OCI-LY7 (cell line): Measurements from ENCODE around the gene KDM4B. TPM values are rescaled to one million over a fixed set of nuclear protein-coding genes. Genes with fewer than 3 reads are reported as not detected.
A peak's percentile ranks its signal among the peaks of the same experiment; 100 is the strongest.

ENCODE experiments used
- BruUV-seq: library from RNA; stranded (reverse); fragments of 400-500 nt; replicated peaks from 2 replicates; lab custom pipeline; 2021; lab: Mats Ljungman, UMichigan
- CTCF ChIA-PET: fragments of 300-600 bp; sonication (Branson Sonifier 250); formaldehyde crosslinking; loops from one replicate; lab custom pipeline; 2022; ENCODE audit warnings: antibody characterized with exemption; ENCODE audit not compliant: unreplicated experiment; lab: Charles Lee
- POLR2A ChIA-PET: fragments of 300-600 bp; sonication (Branson Sonifier 250); formaldehyde crosslinking; loops from one replicate; lab custom pipeline; 2022; ENCODE audit warnings: antibody characterized with exemption; lab: Charles Lee
- DNase-seq: peaks from one replicate; pipeline ENCODE4 v3.0.0-alpha.2; 2015; ENCODE audit warnings: low spot score
- H2AFZ ChIP-seq: fragments of 200-600 bp; sonication (generic), shearing (Covaris generic); 2 replicates; pipeline ENCODE4 v1.6.1; 2014; ENCODE audit warnings: mild to moderate bottlenecking, antibody characterized with exemption, low read length, moderate library complexity
- H3K27ac ChIP-seq: fragments of 200-600 bp; sonication (generic); 2 replicates; pipeline ENCODE4 v1.5.1; 2014; ENCODE audit warnings: mixed run types, low read depth, mild to moderate bottlenecking, moderate library complexity, low read length, inconsistent platforms; ENCODE audit not compliant: poor library complexity, severe bottlenecking
- H3K36me3 ChIP-seq: fragments of 200-600 bp; sonication (generic); 2 replicates; pipeline ENCODE4 v1.6.1; 2014; ENCODE audit warnings: mild to moderate bottlenecking, antibody characterized with exemption, low read length, moderate library complexity, mixed read lengths; ENCODE audit not compliant: insufficient read depth
- H3K4me1 ChIP-seq: fragments of 200-600 bp; sonication (generic); 2 replicates; pipeline ENCODE4 v1.5.1; 2014; ENCODE audit warnings: mild to moderate bottlenecking, low read length; ENCODE audit not compliant: insufficient read depth, poor library complexity, severe bottlenecking
- H3K4me2 ChIP-seq: fragments of 200-600 bp; sonication (generic); 2 replicates; pipeline ENCODE4 v1.6.1; 2014; ENCODE audit warnings: mild to moderate bottlenecking, low read length
- H3K4me3 ChIP-seq: fragments of 200-600 bp; sonication (generic); 2 replicates; pipeline ENCODE4 v1.5.1; 2014; ENCODE audit warnings: mild to moderate bottlenecking, low read depth, low read length; ENCODE audit not compliant: poor library complexity, severe bottlenecking
- H3K79me2 ChIP-seq: fragments of 200-600 bp; sonication (generic); 2 replicates; pipeline ENCODE4 v1.6.1; 2016; ENCODE audit warnings: low read depth, mild to moderate bottlenecking, low read length, moderate library complexity, mixed read lengths; ENCODE audit not compliant: insufficient read depth
- H3K9me2 ChIP-seq: fragments of 200-600 bp; sonication (generic); 2 replicates; pipeline ENCODE4 v1.6.1; 2016; ENCODE audit warnings: mild to moderate bottlenecking, low read length, mixed read lengths; ENCODE audit not compliant: insufficient read depth
- H3K9me3 ChIP-seq: fragments of 200-600 bp; sonication (generic); 2 replicates; pipeline ENCODE4 v1.6.1; 2014; ENCODE audit warnings: mild to moderate bottlenecking, mixed run types, low read length, mixed read lengths
- H4K20me1 ChIP-seq: fragments of 200-600 bp; sonication (generic); 2 replicates; pipeline ENCODE4 v1.6.1; 2014; ENCODE audit warnings: mild to moderate bottlenecking, antibody characterized with exemption, low read length, moderate library complexity, mixed read lengths; ENCODE audit not compliant: insufficient read depth
- CTCF ChIP-seq: fragments of 200-600 bp; sonication (generic); conservative IDR thresholded peaks from 2 replicates; pipeline ENCODE4 v1.5.1; 2014; ENCODE audit warnings: mild to moderate bottlenecking, antibody characterized with exemption, low read length, moderate library complexity, mixed read lengths
- EZH2phosphoT487 ChIP-seq: fragments of 200-600 bp; sonication (generic); IDR thresholded peaks from 2 replicates; pipeline ENCODE4 v1.6.1; 2018; ENCODE audit warnings: low read depth, borderline replicate concordance, mild to moderate bottlenecking, mixed run types, antibody characterized with exemption, low read length, moderate library complexity, mixed read lengths
- intact Hi-C: fragments of 100-400 bp; cut with micrococcal nuclease; formaldehyde crosslinking; loops from one replicate; pipeline ENCODE4 v1.10.0; 2022; ENCODE audit not compliant: unreplicated experiment
- total RNA-seq, 2 experiments: library from RNA; depleted of rRNA in 1 of 2; stranded (reverse); fragments of >200 nt in 1 of 2; shearing (Covaris generic) in 1 of 2; gene quantifications; 2 replicates each; pipeline ENCODE4 v1.2.3, GENCODE V29; 2014 to 2022

Gene KDM4B
- total RNA-seq, 2 experiments from 2014 or later = 24.3 to 44.2 TPM

GRCh38 chr19:5054551-5055456, 85.9 kb downstream of the KDM4B start:
- Histone ChIP-seq H3K36me3 (no peaks in the 10 kb centered on the region), H2AFZ (no peak overlapping the region), H3K4me3 (no peak overlapping the region), H4K20me1 (no peaks in the 10 kb centered on the region), H3K27ac (no peak overlapping the region), H3K79me2 (no peaks in the 10 kb centered on the region), H3K4me2 (no peak overlapping the region), H3K4me1 (no peaks in the 10 kb centered on the region), H3K9me3 (no peaks in the 10 kb centered on the region), H3K9me2 (no peaks in the 10 kb centered on the region)
- intact Hi-C loops = loop anchor here (10.0 kb wide), 1 partner anchor 320 kb away; no protein-coding TSS in a partner anchor
- no TSS peak for BruUV-seq
- DNase-seq = no peak
- TF ChIP-seq CTCF (no peak), EZH2phosphoT487 (no peak)
- ChIA-PET POLR2A (interaction anchor here (0.6 kb wide), 1 partner anchor 1458 kb away, joined by 3 read pairs; no protein-coding TSS in a partner anchor), CTCF (interaction anchor here (0.6 kb wide), 1 partner anchor 16 kb away, joined by 3 read pairs; no protein-coding TSS in a partner anchor)

- CTCF ChIA-PET = no interaction called here
- no peak overlapping the region for H3K4me2 ChIP-seq
- no peaks in the 10 kb centered on the region for H3K4me1 ChIP-seq
- H3K9me2 ChIP-seq = no peaks in the 10 kb centered on the region
- H3K27ac ChIP-seq = no peak overlapping the region
- no peaks in the 10 kb centered on the region for H3K9me3 ChIP-seq
- no peaks in the 10 kb centered on the region for H4K20me1 ChIP-seq
- intact Hi-C loops = loop anchor here (10.0 kb wide), 1 partner anchor 319 kb away; no protein-coding TSS in a partner anchor
- TF ChIP-seq CTCF (no peak), EZH2phosphoT487 (no peak)
- H3K36me3 ChIP-seq = no peaks in the 10 kb centered on the region
- no peak overlapping the region for H2AFZ ChIP-seq
- no TSS peak for BruUV-seq
- no peaks in the 10 kb centered on the region for H3K79me2 ChIP-seq
- POLR2A ChIA-PET = no interaction called here
- DNase-seq = no peak
- H3K4me3 ChIP-seq = no peak overlapping the region
These were observed 86.5 kb downstream of the KDM4B start for GRCh38 chr19:5055457-5055776.

GRCh38 chr19:5057860-5058259, 88.9 kb downstream of the KDM4B start:
- H4K20me1 ChIP-seq = no peaks in the 10 kb centered on the region
- no peaks in the 10 kb centered on the region for H3K9me2 ChIP-seq
- peak; percentile 41 for DNase-seq
- H3K79me2 ChIP-seq = no peaks in the 10 kb centered on the region
- intact Hi-C loops = loop anchor here (10.0 kb wide), 1 partner anchor 317 kb away; no protein-coding TSS in a partner anchor
- no peak overlapping the region for H2AFZ ChIP-seq
- no peaks in the 10 kb centered on the region for H3K4me1 ChIP-seq
- CTCF ChIA-PET = no interaction called here
- POLR2A ChIA-PET = no interaction called here
- TF ChIP-seq EZH2phosphoT487 (no peak), CTCF (no peak)
- no peaks in the 10 kb centered on the region for H3K9me3 ChIP-seq
- H3K36me3 ChIP-seq = no peaks in the 10 kb centered on the region
- H3K27ac ChIP-seq = no peak overlapping the region
- H3K4me2 ChIP-seq = no peak overlapping the region
- BruUV-seq = no TSS peak
- no peak overlapping the region for H3K4me3 ChIP-seq
